WTC11 (cell line): ENCODE results near the gene PIP4K2C.

Source experiments
- CTCF ChIP-seq: fragments of 200-600 bp; IDR thresholded peaks from 2 replicates; pipeline ENCODE4 v1.8.0; 2022; ENCODE audit warnings: antibody characterized with exemption
- ETV6 ChIP-seq: sonication (generic); formaldehyde crosslinking; IDR thresholded peaks from 2 replicates; pipeline ENCODE4 v1.8.1; 2022; ENCODE audit warnings: mild to moderate bottlenecking, missing genetic modification reagents
- MAX ChIP-seq: sonication (generic); formaldehyde crosslinking; IDR thresholded peaks from 2 replicates; pipeline ENCODE4 v1.8.0; 2022; ENCODE audit warnings: mild to moderate bottlenecking, missing genetic modification reagents
- NFYB ChIP-seq: sonication (generic); formaldehyde crosslinking; conservative IDR thresholded peaks from 2 replicates; pipeline ENCODE4 v1.8.0; 2022; ENCODE audit warnings: low read depth, missing genetic modification reagents
- RORB ChIP-seq: fragments of 250-450 bp; sonication (Bioruptor Pico); IDR thresholded peaks from 2 replicates; pipeline ENCODE4 v1.9.0; 2021; ENCODE audit warnings: mild to moderate bottlenecking

GRCh38 chr12:57579677-57580465 is 11.1 kb upstream of the PIP4K2C start:
- no peak for TF ChIP-seq NFYB (CRISPR knock-in tag)
- no peak for TF ChIP-seq ETV6
- no peak for TF ChIP-seq CTCF
- TF ChIP-seq RORB (CRISPR knock-in tag): no peak
- TF ChIP-seq MAX: no peak
